Measurements from ENCODE around the gene SLC9A9.

DNA sequence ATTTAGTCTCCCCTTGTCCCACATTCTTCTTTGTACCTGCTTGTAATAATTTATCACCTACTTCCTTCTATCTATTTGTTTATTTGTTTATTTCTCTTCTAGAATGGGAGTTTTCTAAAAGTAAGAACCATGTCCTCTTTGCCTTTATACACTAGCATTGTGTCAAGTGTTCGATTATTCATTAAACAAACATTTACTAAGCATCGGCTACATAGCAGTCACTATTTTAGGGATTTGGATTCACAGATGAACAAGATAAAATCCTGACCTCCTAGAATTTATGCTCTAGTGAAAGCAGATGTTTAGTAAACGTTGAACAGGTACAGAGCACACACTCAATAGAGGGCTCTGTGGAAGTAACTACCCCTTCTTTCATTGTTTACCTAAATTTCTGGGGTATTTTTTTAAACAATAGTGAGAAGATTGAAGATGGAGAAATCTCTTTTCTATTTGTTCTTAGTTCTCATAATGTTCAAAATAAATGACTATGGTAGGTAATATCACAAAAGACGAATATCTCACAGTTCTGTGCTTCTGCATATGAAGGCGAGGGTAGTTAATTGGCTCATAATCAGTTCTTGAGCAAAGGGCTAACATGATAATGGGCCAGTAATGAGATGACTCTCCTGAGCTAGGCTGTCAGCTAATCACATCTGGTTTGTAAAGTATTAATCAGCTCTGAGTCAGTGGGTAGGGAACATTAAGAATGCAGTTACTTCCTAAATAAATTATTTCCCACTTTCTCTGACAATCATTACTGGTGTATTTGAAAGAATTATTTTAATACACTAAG, 111.9 kb downstream of the SLC9A9 start:
- no peak for TF ChIP-seq EZH2 (IDR thresholded peaks at IDR 0.05; ENCODE audit: low read length, missing control alignments)
- no peak for TF ChIP-seq CTCF (conservative IDR thresholded peaks at IDR 0.05 in 1 of 2, IDR thresholded peaks at IDR 0.05 in 1 of 2; ENCODE audit: low read depth in 1 of 2, low read length in 2 of 2)

Data from fibroblast of lung (primary cell).